ENCODE data around the gene HYAL1. TPM values are rescaled to one million over a fixed set of nuclear protein-coding genes. Genes with fewer than 3 reads are reported as not detected.

Gene HYAL1
- 0.60 and 0.83 TPM in 2 replicates for total RNA-seq
- long read RNA-seq, result 0 reads

- Mint-ChIP-seq H3K36me3 (ENCODE audit: unreplicated experiment) (no peaks in the 10 kb centered on the region), H3K4me1 (ENCODE audit: unreplicated experiment) (peaks cover 20% of the 10 kb centered on the region), H3K27ac (ENCODE audit: unreplicated experiment) (no peak within 1 kb of the TSS), H3K9me3 (ENCODE audit: unreplicated experiment) (no peaks in the 10 kb centered on the region), H3K27me3 (ENCODE audit: unreplicated experiment) (no peaks in the 10 kb centered on the region), H3K4me3 (ENCODE audit: unreplicated experiment) (no peak within 1 kb of the TSS)
- TF ChIP-seq CTCF (IDR thresholded peaks at IDR 0.05), result no peak
- no peak for DNase-seq (ENCODE audit: extremely low spot score, unreplicated experiment)
Measured at GRCh38 chr3:50303013-50303815, at the start of gene HYAL1. Gene HYAL1, minus strand, starts transcription at chr3:50303574. Its CDS starts 618 bp downstream, at chr3:50302956.

GRCh38 chr3:50352781-50353180 is 49.4 kb upstream of the HYAL1 start:
- H3K9me3 Mint-ChIP-seq (ENCODE audit: unreplicated experiment), result no peaks in the 10 kb centered on the region
- DNase-seq (ENCODE audit: extremely low spot score, unreplicated experiment), result no peak
- peaks cover 8% of the 10 kb centered on the region for H3K36me3 Mint-ChIP-seq (ENCODE audit: unreplicated experiment)
- no peak overlapping the region for H3K4me3 Mint-ChIP-seq (ENCODE audit: unreplicated experiment)
- no peak overlapping the region for H3K27ac Mint-ChIP-seq (ENCODE audit: unreplicated experiment)
- H3K27me3 Mint-ChIP-seq (ENCODE audit: unreplicated experiment), result no peaks in the 10 kb centered on the region
- H3K4me1 Mint-ChIP-seq (ENCODE audit: unreplicated experiment), result peaks cover 38% of the 10 kb centered on the region
- TF ChIP-seq CTCF (IDR thresholded peaks at IDR 0.05), result peak; percentile 30

- Mint-ChIP-seq H3K4me3 (ENCODE audit: unreplicated experiment) (peak overlapping the region; percentile 95), H3K27ac (ENCODE audit: unreplicated experiment) (peak overlapping the region; percentile 98), H3K4me1 (ENCODE audit: unreplicated experiment) (peaks cover 26% of the 10 kb centered on the region), H3K9me3 (ENCODE audit: unreplicated experiment) (no peaks in the 10 kb centered on the region), H3K36me3 (ENCODE audit: unreplicated experiment) (peaks cover 5% of the 10 kb centered on the region), H3K27me3 (ENCODE audit: unreplicated experiment) (no peaks in the 10 kb centered on the region)
- no peak for TF ChIP-seq CTCF (IDR thresholded peaks at IDR 0.05)
- DNase-seq (ENCODE audit: extremely low spot score, unreplicated experiment), result no peak
Measured at GRCh38 chr3:50351323-50351697, 47.9 kb upstream of the HYAL1 start.

- Mint-ChIP-seq H3K27me3 (ENCODE audit: unreplicated experiment) (no peaks in the 10 kb centered on the region), H3K27ac (ENCODE audit: unreplicated experiment) (peak within 1 kb of the TSS; percentile 98), H3K36me3 (ENCODE audit: unreplicated experiment) (peaks cover 5% of the 10 kb centered on the region), H3K4me1 (ENCODE audit: unreplicated experiment) (peaks cover 25% of the 10 kb centered on the region), H3K9me3 (ENCODE audit: unreplicated experiment) (no peaks in the 10 kb centered on the region), H3K4me3 (ENCODE audit: unreplicated experiment) (peak within 1 kb of the TSS; percentile 95)
- peak; percentile 99 for DNase-seq (ENCODE audit: extremely low spot score, unreplicated experiment)
- TF ChIP-seq CTCF (IDR thresholded peaks at IDR 0.05), result no peak
Measured at GRCh38 chr3:50350527-50351322, 47.4 kb upstream of the HYAL1 start, which contains the start of the genes CYB561D2 and NPRL2. Gene CYB561D2, plus strand, starts transcription at chr3:50350862. Its CDS starts 572 bp downstream, at chr3:50351434. Gene NPRL2, minus strand, starts transcription at chr3:50350775. Its CDS starts 123 bp downstream, at chr3:50350652.

GRCh38 chr3:50350213-50350526 is 46.8 kb upstream of the HYAL1 start:
- peaks cover 5% of the 10 kb centered on the region for H3K36me3 Mint-ChIP-seq (ENCODE audit: unreplicated experiment)
- no peaks in the 10 kb centered on the region for H3K27me3 Mint-ChIP-seq (ENCODE audit: unreplicated experiment)
- peak overlapping the region; percentile 95 for H3K4me3 Mint-ChIP-seq (ENCODE audit: unreplicated experiment)
- DNase-seq (ENCODE audit: extremely low spot score, unreplicated experiment), result no peak
- peaks cover 25% of the 10 kb centered on the region for H3K4me1 Mint-ChIP-seq (ENCODE audit: unreplicated experiment)
- H3K27ac Mint-ChIP-seq (ENCODE audit: unreplicated experiment), result peak overlapping the region; percentile 98
- TF ChIP-seq CTCF (IDR thresholded peaks at IDR 0.05), result no peak
- H3K9me3 Mint-ChIP-seq (ENCODE audit: unreplicated experiment), result no peaks in the 10 kb centered on the region

Data from osteocyte (in vitro differentiated cells).